Measurements from ENCODE around the gene EEA1. TPM values are rescaled to one million over a fixed set of nuclear protein-coding genes. Genes with fewer than 3 reads are reported as not detected.

The EEA1 gene
- polyA plus RNA-seq, 2 of the 4 experiments (the other 2 are of a cell fraction), result 6.6 to 8.1 TPM

DNA sequence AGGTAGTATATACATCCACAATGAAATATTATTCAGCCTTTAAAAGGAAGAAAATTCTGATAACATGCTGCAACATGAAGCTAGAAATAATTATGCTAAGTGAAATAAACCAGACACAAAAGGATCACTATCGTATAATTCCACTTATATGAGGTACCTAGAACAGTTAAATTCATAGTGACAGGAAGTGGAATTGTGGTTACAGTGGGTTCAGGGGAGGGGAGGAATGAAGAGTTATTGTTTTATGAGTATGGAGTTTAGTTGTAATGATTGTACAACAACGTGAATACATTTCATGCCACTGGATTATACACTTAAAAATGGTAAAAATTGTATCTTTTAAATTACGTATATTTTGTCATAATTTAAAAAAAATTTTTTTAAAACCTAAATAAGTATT lies 21.0 kb downstream of the EEA1 start:
- DNase-seq (ENCODE audit: low read depth in 1 of 2, low spot score in 1 of 2) (no peak), ATAC-seq (no peak), FAIRE-seq (no peak)
- Histone ChIP-seq H3K9me3 (peaks cover 14% of the 10 kb centered on the region), H3K4me1 (no peaks in the 10 kb centered on the region), H3K4me2 (no peak overlapping the region), H3K4me3 (no peak overlapping the region), H3K27ac (no peak overlapping the region)
- no peak for TF ChIP-seq REST (IDR thresholded peaks at IDR 0.05)
- TF ChIP-seq SMC3 (IDR thresholded peaks at IDR 0.05), result no peak
- no peak for TF ChIP-seq RFX5 (IDR thresholded peaks at IDR 0.05)
- CTCF ChIA-PET, result interaction anchor here (1.3 kb wide), 1 partner anchor 19 kb away, joined by 4 read pairs; no protein-coding TSS in a partner anchor
- WGBS (ENCODE audit: missing lambda C conversion rate), result 85% methylated on average over 3 of the region's 3 CpGs
- POLR2A ChIA-PET, result interaction anchor here (1.2 kb wide), 1 partner anchor 13 kb away, joined by 3 read pairs; no protein-coding TSS in a partner anchor

DNA sequence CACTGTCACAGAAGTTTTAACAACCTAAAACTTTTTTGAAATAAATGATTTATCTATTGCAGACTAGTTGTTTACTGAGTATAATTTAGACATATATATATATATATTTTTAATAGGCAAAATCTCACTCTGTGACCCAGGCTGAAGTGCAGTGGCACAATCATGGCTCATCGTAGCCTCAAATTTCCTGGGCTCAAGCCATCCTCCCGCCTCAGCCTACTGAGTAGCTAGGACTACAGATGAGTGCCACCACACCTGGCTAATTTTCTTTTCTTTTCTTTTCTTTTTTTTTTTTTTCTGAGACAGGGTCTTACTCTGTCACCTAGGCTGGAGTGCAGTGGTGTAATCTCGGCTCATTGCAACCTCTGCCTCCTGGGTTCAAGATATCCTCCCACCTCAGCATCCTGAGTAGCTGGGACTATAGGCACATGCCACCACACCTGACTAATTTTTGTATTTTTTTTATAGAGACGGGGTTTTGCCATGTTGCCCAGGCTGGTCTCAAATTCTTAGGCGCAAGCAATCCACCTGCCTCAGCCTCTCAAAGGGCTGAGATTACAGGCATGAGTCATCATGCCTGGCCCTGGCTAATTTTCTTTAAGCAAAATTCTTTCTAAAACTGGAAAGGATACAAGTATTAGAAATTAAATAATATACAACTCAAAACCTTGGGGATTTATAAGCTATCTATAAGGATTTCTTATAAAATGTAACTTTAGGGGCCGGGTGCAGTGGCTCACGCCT lies 23.1 kb downstream of the EEA1 start:
- no peak for DNase-seq (ENCODE audit: low read depth in 1 of 2, low spot score in 1 of 2)
- FAIRE-seq, result no peak
- H3K9me3 ChIP-seq, result peaks cover 14% of the 10 kb centered on the region
- no peaks in the 10 kb centered on the region; the same call in 2 of the 3 replicates for H3K4me1 ChIP-seq
- no peak overlapping the region for H3K4me3 ChIP-seq
- ATAC-seq, result no peak
- H3K27ac ChIP-seq, result no peak overlapping the region
- ChIA-PET POLR2A (interaction anchor here (0.7 kb wide), 1 partner anchor 23 kb away, joined by 3 read pairs; no protein-coding TSS in a partner anchor), CTCF (interaction anchor here (0.6 to 1.8 kb wide), 2 partner anchors 9 to 1554 kb away, joined by 3 to 5 read pairs; no protein-coding TSS in a partner anchor)
- no peak for TF ChIP-seq PBX3 (IDR thresholded peaks at IDR 0.05)
- TF ChIP-seq FOSL2 (IDR thresholded peaks at IDR 0.05), result no peak
- TF ChIP-seq FOSL2 (CRISPR knock-in tag; IDR thresholded peaks at IDR 0.05), result peak; percentile 55
- WGBS (ENCODE audit: missing lambda C conversion rate), result 74% methylated on average over 7 of the region's 7 CpGs
- H3K4me2 ChIP-seq, result no peak overlapping the region

GRCh38 chr12:92905258-92905810 lies 23.8 kb downstream of the EEA1 start:
- H3K4me1 ChIP-seq, result peaks cover 5% of the 10 kb centered on the region
- POLR2A ChIA-PET, result interaction anchor here (0.7 kb wide), 1 partner anchor 23 kb away, joined by 3 read pairs; no protein-coding TSS in a partner anchor
- no peak overlapping the region for H3K4me2 ChIP-seq
- no peak overlapping the region for H3K27ac ChIP-seq
- peaks cover 14% of the 10 kb centered on the region for H3K9me3 ChIP-seq
- CTCF ChIA-PET, result interaction anchor here (1.8 kb wide), 1 partner anchor 10 kb away, joined by 5 read pairs; no protein-coding TSS in a partner anchor
- no peak for FAIRE-seq
- ATAC-seq, result no peak
- DNase-seq (ENCODE audit: low read depth in 1 of 2, low spot score in 1 of 2), result no peak
- WGBS (ENCODE audit: missing lambda C conversion rate), result 92% methylated on average over 9 of the region's 9 CpGs
- no peak overlapping the region for H3K4me3 ChIP-seq
- TF ChIP-seq EP300 (IDR thresholded peaks at IDR 0.05) (no peak), ZNF302 (CRISPR knock-in tag; IDR thresholded peaks at IDR 0.05) (no peak), BHLHE40 (IDR thresholded peaks at IDR 0.05; ENCODE audit: low read depth, low read length) (no peak), RCOR1 (IDR thresholded peaks at IDR 0.05; ENCODE audit: low read depth, low read length) (no peak), CTCF (IDR thresholded peaks at IDR 0.05) (no peak), ESRRA (IDR thresholded peaks at IDR 0.05; ENCODE audit: borderline replicate concordance, low read length) (no peak), PBX3 (IDR thresholded peaks at IDR 0.05) (no peak), SREBF2 (IDR thresholded peaks at IDR 0.05) (no peak), CHD4 (IDR thresholded peaks at IDR 0.05; ENCODE audit: borderline replicate concordance) (no peak), KDM5A (IDR thresholded peaks at IDR 0.05) (no peak), POLR2AphosphoS2 (conservative IDR thresholded peaks at IDR 0.05; ENCODE audit: low read length) (no peak), NR3C1 (IDR thresholded peaks at IDR 0.05) (no peak), REST (IDR thresholded peaks at IDR 0.05) (no peak), ZC3H11A (IDR thresholded peaks at IDR 0.05) (no peak)

Data from A549 (cell line).